Neural cell (in vitro differentiated cells): ENCODE results near the gene FILIP1L. TPM values are rescaled to one million over a fixed set of nuclear protein-coding genes. Genes with fewer than 3 reads are reported as not detected.

Source experiments
- H2AFZ ChIP-seq: fragments of 200-600, 300-800 bp; sonication (generic), shearing (Covaris generic); 2 replicates; pipeline ENCODE4 v1.6.0; 2014; ENCODE audit warnings: low read depth, mild to moderate bottlenecking, antibody characterized with exemption, low read length, moderate library complexity
- H3F3A ChIP-seq: fragments of 200-600 bp; shearing (Covaris generic); 2 replicates; pipeline ENCODE4 v1.6.1; 2016; ENCODE audit warnings: mild to moderate bottlenecking, moderate library complexity, mixed read lengths, antibody characterized with exemption, low read length; ENCODE audit not compliant: insufficient read depth, poor library complexity, severe bottlenecking
- H3K27ac ChIP-seq: fragments of 200-600, 300-800 bp; sonication (generic), shearing (Covaris generic); 2 replicates; pipeline ENCODE4 v1.5.1; 2014; ENCODE audit warnings: mild to moderate bottlenecking, low read length, moderate library complexity
- H3K27me3 ChIP-seq: fragments of 300-800, 200-600 bp; sonication (generic), shearing (Covaris generic); 2 replicates; pipeline ENCODE4 v1.6.0; 2014; ENCODE audit warnings: mild to moderate bottlenecking, low read depth, low read length, moderate library complexity; ENCODE audit not compliant: insufficient read depth
- H3K36me3 ChIP-seq: fragments of 300-800, 200-600 bp; sonication (generic), shearing (Covaris generic); 2 replicates; pipeline ENCODE4 v1.5.1; 2014; ENCODE audit warnings: mild to moderate bottlenecking, antibody characterized with exemption, low read length, moderate library complexity; ENCODE audit not compliant: insufficient read depth
- H3K4me2 ChIP-seq: fragments of 300-800, 200-600 bp; sonication (generic), shearing (Covaris generic); 2 replicates; pipeline ENCODE4 v1.6.0; 2014; ENCODE audit warnings: mild to moderate bottlenecking, low read length
- H3K4me3 ChIP-seq: fragments of 300-800, 200-600 bp; sonication (generic), shearing (Covaris generic); 2 replicates; pipeline ENCODE4 v1.5.1; 2014; ENCODE audit warnings: mild to moderate bottlenecking, low read length, moderate library complexity
- H3K79me2 ChIP-seq: fragments of 200-600 bp; shearing (Covaris generic); replicated peaks from 2 replicates; pipeline ENCODE4 v1.6.0; 2014; ENCODE audit warnings: mild to moderate bottlenecking, low read length, moderate library complexity; ENCODE audit not compliant: insufficient read depth
- H3K9ac ChIP-seq: fragments of 300-800, 200-600 bp; sonication (generic), shearing (Covaris generic); 2 replicates; pipeline ENCODE4 v1.6.1; 2016; ENCODE audit warnings: mild to moderate bottlenecking, low read length, mixed read lengths
- H3K9me2 ChIP-seq: fragments of 200-600 bp; shearing (Covaris generic); 2 replicates; pipeline ENCODE4 v1.6.1; 2016; ENCODE audit warnings: mild to moderate bottlenecking, low read length, mixed read lengths; ENCODE audit not compliant: insufficient read depth
- H3K9me3 ChIP-seq: fragments of 200-600, 300-800 bp; sonication (generic), shearing (Covaris generic); 2 replicates; pipeline ENCODE4 v1.6.1; 2016; ENCODE audit warnings: mild to moderate bottlenecking, mixed run types, low read length, moderate library complexity, mixed read lengths
- H4K20me1 ChIP-seq: fragments of 200-600 bp; shearing (Covaris generic); 2 replicates; pipeline ENCODE4 v1.6.1; 2016; ENCODE audit warnings: mild to moderate bottlenecking, mixed run types; ENCODE audit not compliant: insufficient read depth
- CTCF ChIP-seq: fragments of 450-650 bp; IDR thresholded peaks from 2 replicates; pipeline ENCODE4 v1.5.1; 2014; ENCODE audit warnings: antibody characterized with exemption, mild to moderate bottlenecking, moderate library complexity; ENCODE audit not compliant: poor library complexity, severe bottlenecking
- EP300 ChIP-seq: fragments of 450-650 bp; conservative IDR thresholded peaks from 2 replicates; pipeline ENCODE4 v1.6.1; 2014; ENCODE audit warnings: antibody characterized with exemption, mild to moderate bottlenecking, moderate library complexity; ENCODE audit not compliant: poor library complexity, severe bottlenecking
- EZH2 ChIP-seq: fragments of 200-600, 300-800 bp; shearing (Covaris generic), sonication (generic); IDR thresholded peaks from 2 replicates; pipeline ENCODE4 v1.6.1; 2014; ENCODE audit warnings: antibody characterized with exemption, low read length, borderline replicate concordance, mild to moderate bottlenecking; ENCODE audit not compliant: insufficient read depth, poor library complexity, severe bottlenecking
- MXI1 ChIP-seq: fragments of 450-650 bp; conservative IDR thresholded peaks from 2 replicates; pipeline ENCODE4 v1.6.1; 2014; ENCODE audit warnings: antibody characterized with exemption, mild to moderate bottlenecking; ENCODE audit not compliant: poor library complexity, severe bottlenecking
- POLR2AphosphoS5 ChIP-seq: IDR thresholded peaks from 2 replicates; pipeline ENCODE4 v1.6.1; 2012
- RAD21 ChIP-seq: fragments of 450-650 bp; conservative IDR thresholded peaks from 2 replicates; pipeline ENCODE4 v1.6.1; 2014; ENCODE audit warnings: antibody characterized with exemption, mild to moderate bottlenecking, moderate library complexity
- REST ChIP-seq: IDR thresholded peaks from 2 replicates; pipeline ENCODE4 v1.6.1; 2012; ENCODE audit warnings: borderline replicate concordance
- SMC3 ChIP-seq: fragments of 450-650 bp; conservative IDR thresholded peaks from 2 replicates; pipeline ENCODE4 v1.6.1; 2014; ENCODE audit warnings: antibody characterized with exemption, mild to moderate bottlenecking, moderate library complexity; ENCODE audit not compliant: poor library complexity
- TAF1 ChIP-seq: IDR thresholded peaks from 2 replicates; pipeline ENCODE4 v1.6.1; 2012; ENCODE audit warnings: low read depth
- polyA plus RNA-seq: library from polyadenylated mRNA; depleted of rRNA; stranded (reverse); fragments of >200 nt; gene quantifications from 2 replicates; pipeline ENCODE4 v1.2.3, GENCODE V29; 2014

FILIP1L gene
- polyA plus RNA-seq, 1 donor from 2014 or later = 0.27 TPM

- no peaks in the 10 kb centered on the region for H3K79me2 ChIP-seq
- H3K4me3 ChIP-seq = no peak overlapping the region
- TF ChIP-seq RAD21 (no peak), REST (no peak), TAF1 (no peak), POLR2AphosphoS5 (no peak), MXI1 (no peak), CTCF (no peak), SMC3 (no peak), EP300 (no peak), EZH2 (no peak)
- no peak overlapping the region for H3K9ac ChIP-seq
- no peaks in the 10 kb centered on the region for H4K20me1 ChIP-seq
- H3K9me3 ChIP-seq = no peaks in the 10 kb centered on the region
- no peak overlapping the region for H3K4me2 ChIP-seq
- H3K36me3 ChIP-seq = no peaks in the 10 kb centered on the region
- H3F3A ChIP-seq = no peaks in the 10 kb centered on the region
- H2AFZ ChIP-seq = no peak overlapping the region
- no peak overlapping the region for H3K27ac ChIP-seq
- no peaks in the 10 kb centered on the region for H3K9me2 ChIP-seq
- H3K27me3 ChIP-seq = no peaks in the 10 kb centered on the region
These were observed 53.4 kb downstream of the FILIP1L start for GRCh38 chr3:100060685-100061484.

- H2AFZ ChIP-seq = no peak overlapping the region
- H4K20me1 ChIP-seq = no peaks in the 10 kb centered on the region
- H3F3A ChIP-seq = no peaks in the 10 kb centered on the region
- no peak overlapping the region for H3K4me2 ChIP-seq
- no peak overlapping the region for H3K9ac ChIP-seq
- H3K79me2 ChIP-seq = no peaks in the 10 kb centered on the region
- no peaks in the 10 kb centered on the region for H3K36me3 ChIP-seq
- H3K9me2 ChIP-seq = no peaks in the 10 kb centered on the region
- no peaks in the 10 kb centered on the region for H3K9me3 ChIP-seq
- H3K27ac ChIP-seq = no peak overlapping the region
- TF ChIP-seq RAD21 (no peak), SMC3 (no peak), REST (no peak), CTCF (no peak), EP300 (no peak), EZH2 (no peak), MXI1 (no peak), POLR2AphosphoS5 (no peak), TAF1 (no peak)
- H3K27me3 ChIP-seq = no peaks in the 10 kb centered on the region
- H3K4me3 ChIP-seq = no peak overlapping the region
These were observed 54.8 kb downstream of the FILIP1L start for GRCh38 chr3:100059472-100059871.
